Hepatic stellate cell (primary cell): Measurements from ENCODE around the gene MYL7.
"Not testable (repeated sequence)": the region's sequence is repeated elsewhere in the genome, so short reads cannot be mapped to it uniquely, and the experiment has no call there.

Experiments
- DNase-seq: peaks from one replicate; pipeline ENCODE4 v3.0.0; 2011; ENCODE audit warnings: low spot score

MYL7 gene

DNA sequence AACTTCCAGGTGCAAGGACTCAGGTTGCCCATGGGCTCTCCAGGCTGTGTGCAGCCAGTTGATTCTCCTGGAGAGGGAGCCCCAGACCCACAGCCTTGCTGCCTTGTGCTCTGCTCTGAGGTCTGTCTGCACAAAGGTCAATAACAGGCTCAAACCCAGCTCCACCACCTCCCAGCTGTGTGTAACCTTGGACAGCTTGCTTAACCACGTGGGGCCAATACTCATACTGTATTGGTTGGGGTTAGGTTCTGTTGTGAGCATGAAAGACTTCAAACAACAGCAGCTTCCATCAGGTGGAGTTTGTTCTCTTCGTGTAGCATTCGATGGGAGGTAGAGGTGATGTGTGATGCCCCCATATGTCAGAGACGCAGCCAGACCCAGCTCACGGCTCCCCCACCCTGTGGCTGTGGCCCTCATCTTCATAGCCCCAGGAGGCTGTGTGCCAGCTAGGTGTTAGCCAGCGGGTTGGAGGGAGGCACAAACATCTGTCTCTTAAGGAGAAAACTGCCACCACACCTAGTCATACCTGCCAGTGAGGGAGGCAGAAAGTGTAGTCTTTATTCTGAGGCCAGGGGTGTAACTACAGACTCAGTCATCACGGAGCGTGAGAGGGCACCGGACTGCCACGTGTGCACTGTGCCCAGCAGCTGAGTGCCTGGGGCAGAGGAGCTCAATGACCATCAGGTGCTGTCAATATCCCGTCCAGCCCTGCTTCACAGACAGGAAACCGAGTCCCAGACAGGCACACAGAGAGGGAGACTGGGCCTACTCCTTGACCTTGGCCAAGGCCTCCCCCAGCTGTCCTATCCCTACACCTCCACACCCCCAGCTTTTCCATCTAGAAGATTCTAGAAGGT is 9.7 kb downstream of the MYL7 start:
- no peak for DNase-seq

DNA sequence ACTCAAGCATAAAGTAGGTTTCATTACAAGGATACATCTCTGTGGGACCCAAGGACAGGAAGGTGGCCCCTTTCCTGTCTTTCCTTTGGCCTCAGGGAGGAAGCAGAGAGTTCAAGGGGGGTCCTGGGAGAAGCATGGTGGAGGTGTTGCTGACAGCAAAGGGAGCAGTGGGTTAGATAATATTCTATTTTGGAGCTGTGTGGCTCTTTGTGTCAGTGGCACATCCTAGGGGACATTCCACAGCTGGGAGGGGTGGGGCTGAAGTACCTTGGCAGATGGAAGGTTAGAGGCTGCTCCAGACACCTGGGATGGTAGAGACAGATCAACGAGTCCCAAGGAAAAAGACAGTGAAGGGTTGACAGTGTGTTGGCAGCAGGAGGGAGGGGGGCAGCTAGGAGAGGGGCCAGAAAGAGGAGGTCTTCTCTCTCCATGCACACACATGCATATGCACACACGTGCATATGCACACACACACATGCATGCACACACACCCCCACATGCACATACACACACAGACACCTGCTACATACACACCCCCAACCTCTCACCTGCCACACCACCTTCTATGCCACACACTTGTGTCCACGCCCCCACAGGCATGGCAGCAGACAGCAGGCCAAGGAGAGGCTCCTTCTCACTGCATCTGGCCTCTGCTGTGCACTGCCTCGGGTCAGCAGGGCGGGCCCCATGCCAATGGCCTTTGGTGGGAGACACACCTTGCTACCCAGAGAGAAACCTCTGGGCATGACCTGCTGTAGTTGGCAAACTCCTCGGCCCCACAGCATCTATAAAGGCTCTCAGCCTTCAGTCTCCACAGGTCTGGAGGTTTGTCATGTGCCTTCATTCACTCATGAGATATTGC is 12.2 kb downstream of the MYL7 start:
- DNase-seq: no peak

DNA sequence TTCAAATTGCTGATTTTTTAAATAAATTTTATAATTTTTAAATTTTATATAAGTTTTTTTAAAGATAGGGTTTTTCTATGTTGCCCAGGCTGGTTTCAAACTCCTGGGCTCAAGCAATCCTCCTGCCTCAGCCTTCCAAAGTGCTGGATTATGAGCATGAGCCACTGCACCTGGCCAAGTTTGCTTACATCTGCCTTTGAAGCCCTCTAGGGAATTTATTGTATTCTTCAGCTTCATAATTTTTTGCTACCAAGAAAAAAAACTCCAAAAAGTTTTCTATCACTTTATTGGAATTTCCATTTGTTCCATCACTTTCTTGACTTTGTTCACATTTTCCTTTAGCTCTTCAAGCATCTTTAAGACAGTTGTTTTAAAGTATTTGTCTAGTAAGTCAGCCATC is 14.0 kb downstream of the MYL7 start:
- no peak for DNase-seq

DNA sequence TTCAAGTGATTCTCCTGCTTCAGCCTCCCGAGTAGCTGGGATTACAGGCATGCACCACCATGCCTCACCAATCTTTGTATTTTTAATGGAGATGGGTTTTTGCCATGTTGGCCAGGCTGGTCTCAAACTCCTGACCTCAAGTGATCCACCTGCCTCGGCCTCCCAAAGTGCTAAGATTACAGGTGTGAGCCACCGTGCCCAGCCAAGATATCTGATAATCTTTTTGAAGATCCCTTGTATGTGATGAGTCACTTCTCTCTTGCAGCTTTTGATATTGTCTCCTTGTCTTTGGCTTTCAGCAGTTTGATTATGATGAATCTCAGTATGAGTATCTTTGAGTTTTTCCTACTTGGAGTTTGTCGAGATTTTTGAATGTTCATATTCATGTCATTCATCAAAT is 14.6 kb downstream of the MYL7 start:
- DNase-seq: not testable (repeated sequence)

DNA sequence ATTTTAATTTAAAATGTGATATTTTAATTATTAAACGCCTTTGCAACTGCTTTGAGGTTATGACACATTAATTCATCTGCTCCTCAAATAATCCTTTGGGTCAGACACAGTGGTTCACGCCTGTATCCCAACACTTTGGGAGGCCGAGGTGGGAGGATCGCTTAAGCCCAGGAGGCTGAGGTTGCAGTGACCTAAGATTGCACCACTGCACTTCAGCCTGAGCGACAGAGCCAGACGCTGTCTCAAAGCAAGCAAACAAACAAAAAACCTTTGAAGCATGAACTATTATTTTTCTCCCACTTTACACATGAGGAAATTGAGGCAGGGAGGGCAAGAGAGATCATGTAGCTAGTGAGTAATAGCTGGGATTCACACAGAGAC is 16.3 kb downstream of the MYL7 start:
- DNase-seq: no peak

DNA sequence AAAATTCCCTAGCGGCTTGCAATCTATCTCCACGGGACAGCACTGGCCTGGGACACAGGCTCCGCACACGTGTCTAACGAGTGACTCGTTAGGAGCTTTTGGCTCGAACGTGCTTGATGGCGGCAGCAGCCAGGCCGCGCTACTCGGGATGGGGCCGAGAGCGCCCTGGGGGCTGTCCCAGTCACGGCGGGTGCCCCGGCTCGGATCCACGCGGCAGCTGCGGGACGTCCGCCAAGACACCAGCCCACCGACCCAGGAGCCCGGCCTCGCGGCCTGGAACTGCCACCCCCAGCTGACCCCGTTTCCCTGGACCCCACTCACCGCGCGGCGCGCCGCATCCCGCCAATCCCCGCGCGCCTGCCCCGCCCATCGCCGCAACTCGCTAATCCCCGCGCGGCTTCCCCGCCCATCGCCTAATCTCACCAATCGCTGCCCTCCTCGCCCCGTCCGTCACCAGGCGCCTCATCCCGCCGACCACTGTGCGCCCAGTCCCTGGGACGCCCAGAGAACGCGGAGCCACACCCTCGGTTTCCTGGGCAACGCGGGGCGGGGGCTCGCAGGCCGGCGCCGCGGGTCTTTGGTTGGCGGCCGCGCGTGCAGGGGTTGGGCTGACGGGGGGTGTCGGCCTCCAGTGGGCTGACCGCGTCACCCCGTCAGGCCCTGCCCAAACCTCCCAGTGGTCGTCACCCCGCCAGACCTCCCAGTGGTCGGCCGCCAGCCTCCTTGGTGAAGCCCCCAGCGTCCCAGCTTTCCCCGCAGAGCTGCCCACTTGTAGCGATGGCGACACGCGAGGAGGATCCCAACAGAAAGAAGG is 17.7 kb downstream of the MYL7 start, which contains the start of gene POLD2:
TSS of gene POLD2 (minus strand) at position 359 of the 814 bp plus-strand sequence. CDS start 1,495 bp downstream, outside the sequence.
- peak; percentile 100 for DNase-seq

DNA sequence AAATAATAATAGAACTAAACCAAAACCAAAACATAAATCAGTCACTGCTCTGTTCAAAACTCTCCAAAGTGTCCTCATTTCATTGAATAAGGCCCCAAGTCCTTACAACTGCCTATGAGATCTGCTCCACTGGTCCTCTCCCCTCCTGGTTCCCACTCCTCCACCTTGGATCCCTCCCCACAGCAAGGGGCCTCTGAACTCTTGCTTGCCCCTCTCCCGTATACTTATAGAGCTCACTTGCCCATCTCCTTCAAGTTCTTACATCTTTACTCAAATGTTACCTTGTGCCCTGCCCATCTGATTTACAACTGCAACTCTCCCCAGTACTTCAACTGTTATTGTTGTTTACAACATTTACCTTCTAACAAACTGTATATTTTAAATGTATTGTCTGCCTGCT is 18.6 kb downstream of the MYL7 start:
- no peak for DNase-seq

DNA sequence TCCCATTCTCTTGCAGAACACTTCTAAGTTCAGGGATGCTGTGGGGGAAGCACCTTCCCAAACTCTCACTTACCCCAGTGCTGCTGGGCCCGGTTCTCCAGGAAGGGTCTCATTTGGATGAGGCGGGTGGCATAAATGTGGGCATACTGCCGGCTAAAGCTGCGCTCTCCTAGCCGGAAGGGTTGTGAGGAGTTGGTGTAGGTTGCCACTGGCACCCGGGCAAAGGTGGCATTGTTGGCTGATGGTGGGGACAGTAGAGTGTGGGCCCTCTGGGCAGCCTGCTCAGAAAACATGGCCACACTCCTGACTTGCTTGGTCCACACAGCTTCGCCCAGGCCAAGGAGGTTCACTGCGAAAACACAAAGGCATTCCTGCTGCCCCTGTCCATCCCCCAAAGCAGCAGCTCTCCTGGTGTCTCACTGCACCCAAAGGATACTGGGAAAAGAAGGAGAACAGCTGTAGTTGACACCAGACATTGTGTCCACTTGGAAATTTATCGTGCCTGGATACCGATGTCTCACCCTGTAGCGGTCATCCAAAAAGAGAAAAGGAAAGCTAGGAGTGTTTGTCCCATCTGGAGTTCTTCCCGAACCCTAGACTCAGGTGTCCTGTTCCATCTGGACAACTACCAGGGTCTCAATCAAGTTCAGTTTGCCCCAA is 19.2 kb downstream of the MYL7 start:
- DNase-seq: no peak

DNA sequence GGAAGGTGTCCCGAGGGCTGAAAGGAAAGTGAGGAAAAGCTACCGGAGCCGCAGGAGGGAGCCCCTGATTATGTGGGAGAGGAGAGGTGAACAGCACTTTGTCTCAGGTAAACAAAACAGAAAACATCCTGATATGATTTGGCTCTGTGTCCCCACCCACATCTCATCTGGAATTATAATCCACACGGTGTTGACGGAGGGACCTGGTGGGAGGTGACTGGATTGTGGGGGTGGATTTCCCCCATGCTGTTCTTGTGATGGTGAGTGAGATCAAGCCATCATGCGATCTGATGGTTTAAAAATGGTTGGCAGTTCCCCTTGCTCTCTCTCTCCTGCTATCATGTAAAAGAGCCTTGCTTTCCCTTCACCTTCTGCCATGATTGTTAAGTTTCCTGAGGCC is 20.7 kb downstream of the MYL7 start:
- DNase-seq: no peak

DNA sequence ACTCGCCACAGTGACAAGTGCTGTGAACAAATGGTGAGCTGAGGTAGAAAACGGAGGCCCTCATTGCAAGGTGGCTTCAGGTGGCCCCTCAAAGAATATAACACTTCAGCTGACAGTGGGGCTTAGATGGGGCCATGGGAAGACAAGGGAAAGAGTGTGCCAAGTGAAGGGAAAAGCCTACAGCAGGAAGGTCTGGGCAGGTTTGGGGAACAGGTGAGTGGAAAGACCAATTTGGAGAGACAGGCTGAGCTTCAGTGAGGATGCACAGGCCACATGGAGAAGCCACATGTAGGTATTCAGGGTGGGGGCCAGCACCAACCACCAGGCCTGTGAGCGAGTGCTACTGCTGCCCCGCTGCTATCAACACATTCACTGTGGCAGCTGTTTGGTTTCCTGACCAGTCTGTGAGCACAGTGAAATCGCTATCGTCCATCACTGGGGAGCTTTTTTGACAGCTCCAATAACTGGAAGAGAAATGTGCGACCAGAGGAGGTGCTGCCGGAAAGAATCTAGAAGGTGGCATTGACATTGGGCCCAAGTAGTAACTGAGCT is 21.2 kb downstream of the MYL7 start:
- DNase-seq: no peak

DNA sequence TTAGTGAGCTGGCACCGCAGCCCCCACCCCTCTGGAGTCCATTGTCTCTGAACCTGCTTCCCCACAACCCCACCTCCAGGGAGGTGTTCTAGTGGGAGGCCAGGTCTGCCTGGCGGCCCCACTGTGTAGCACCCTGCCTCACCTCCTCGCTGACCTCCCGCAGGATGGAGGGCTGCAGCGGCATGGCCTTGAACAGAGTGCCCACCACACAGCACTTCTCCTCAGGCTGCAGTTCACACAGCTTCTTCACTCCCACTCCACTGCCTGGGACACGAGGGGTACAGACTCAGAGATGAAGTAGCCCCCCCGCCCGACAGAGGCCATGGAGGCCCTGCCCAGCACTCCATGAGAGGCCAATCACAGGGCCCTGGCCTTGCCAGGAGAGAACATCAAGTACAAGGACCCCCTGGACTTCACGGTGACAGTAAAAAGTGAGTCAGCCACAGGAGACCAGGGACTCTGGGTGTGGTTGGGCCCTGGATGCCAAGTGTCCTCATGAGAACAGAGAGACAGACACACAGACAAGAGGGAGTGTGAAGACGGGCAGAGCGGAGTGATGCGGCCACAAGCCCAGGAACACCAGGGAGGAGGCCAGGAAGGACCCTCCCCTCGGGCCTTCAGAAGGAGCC is 23.2 kb downstream of the MYL7 start:
- no peak for DNase-seq

DNA sequence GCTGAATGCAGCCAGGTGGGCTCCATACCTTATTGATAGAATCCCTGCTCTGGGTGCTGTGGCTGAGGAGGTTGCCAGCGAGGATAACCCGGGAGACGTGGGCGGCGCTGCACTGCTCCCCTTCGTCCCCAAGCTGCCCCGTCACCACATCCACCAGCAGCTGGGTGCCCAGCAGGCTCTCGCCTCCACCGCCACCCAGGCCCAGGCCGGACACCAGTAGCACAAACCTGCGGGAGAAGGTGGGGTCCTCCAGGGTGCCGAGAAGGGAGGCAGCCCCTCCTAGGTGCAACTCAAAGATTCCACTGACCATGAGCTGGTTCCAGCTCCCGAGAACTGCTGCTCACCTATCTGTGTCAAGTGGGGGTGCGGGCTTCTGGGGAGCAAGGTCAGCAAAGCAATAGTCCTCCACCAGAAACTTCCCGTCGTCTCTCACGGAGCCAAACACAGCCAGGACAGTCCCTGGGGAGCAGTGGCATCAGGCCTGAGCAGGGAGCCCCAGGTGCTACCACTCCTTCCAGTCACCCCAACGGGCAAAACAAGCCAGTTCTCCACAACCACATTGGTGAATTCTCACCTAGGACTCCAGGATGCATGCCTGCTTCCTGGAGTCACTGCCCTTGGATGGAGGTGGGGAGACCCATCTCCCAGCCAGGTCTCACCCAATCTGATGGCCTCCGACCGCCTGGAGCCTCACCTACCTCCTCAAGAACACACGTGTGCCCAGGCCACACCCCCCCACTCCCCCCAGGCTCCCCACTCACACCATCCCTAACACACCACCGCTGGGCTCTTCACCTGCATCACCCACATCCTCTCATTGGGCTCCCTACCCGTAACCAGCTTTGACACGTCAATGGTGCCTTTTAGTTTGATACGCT is 24.1 kb downstream of the MYL7 start:
- no peak for DNase-seq

DNA sequence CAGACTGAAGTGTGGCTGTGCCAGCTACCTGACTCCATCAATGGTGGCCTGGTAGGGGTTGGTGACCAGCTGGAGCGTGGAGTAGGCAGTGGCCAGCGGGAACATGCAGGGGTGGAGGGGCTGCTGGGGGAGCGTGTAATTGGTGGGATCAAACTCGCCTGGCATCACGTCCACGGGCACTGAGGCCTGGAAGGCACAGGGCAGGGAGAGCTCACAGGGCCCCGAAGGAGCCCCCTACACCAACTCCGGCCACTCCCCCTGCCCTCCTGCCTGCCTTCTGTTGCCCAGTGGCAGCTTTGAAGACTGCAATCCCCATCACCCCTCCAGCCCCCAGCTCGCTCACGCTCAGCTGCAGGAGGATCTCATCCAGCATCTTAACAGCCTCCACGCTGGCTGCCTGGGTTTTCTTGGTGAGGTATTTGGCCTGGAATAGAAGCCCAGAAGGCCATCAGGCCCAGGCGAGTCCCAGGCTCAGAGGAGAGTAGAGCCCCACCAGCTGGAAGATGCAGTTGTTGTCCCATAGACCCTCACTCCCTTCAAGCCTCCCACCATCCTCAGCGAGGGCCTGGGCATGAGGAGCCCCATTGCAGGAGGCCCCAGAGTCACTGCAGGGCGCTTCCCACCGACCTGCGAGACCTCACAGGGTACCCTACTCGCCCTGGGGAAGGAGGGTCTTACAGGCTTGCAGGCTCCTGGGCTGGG is 24.9 kb downstream of the MYL7 start:
- no peak for DNase-seq

DNA sequence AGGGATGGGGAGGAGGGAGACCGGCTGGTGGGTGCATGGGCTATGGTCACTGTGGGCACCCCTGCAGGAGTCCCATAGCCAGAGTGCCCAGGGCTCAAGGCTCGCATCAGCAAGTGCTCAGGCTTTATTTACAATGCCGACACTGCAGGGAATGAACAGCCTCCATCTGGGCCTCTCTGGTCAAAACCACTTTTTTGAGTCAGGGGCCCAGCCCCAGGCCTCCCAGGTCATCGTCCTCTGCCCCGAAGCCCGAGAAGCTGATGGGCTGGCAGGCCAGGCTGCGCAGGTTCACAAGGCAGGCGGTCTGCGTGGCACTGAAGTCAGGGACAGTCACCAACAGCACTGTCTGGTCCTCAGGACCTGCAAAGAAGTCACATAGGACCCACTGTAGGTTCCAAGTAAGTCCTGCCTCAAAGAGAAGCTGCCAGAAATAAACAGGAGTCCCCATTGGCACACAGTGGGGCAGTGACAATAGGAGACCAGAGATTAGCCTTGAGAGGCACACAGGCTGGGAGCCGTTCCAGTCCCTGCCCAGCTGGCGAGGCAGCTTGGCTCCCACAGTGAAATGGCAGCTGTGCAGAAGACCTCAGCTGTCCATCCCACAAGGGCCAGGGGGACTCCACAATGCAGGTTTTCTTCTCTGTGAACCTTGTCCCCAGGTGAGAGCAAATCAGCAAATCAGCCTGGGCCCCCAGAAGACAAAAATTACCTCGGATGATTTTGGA is 26.4 kb downstream of the MYL7 start:
- no peak for DNase-seq

DNA sequence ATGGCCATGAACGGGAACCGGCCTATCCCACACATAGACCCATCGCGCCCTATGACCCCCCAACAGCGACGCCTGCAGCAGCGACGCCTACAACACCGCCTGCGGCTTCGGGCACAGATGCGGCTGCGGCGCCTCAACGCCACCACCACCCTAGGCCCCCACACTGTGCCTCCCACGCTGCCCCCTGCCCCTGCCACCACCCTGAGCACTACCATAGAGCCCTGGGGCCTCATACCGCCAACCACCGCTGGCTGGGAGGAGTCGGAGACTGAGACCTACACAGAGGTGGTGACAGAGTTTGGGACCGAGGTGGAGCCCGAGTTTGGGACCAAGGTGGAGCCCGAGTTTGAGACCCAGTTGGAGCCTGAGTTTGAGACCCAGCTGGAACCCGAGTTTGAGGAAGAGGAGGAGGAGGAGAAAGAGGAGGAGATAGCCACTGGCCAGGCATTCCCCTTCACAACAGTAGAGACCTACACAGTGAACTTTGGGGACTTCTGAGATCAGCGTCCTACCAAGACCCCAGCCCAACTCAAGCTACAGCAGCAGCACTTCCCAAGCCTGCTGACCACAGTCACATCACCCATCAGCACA is 27.3 kb downstream of the MYL7 start:
- DNase-seq: no peak

DNA sequence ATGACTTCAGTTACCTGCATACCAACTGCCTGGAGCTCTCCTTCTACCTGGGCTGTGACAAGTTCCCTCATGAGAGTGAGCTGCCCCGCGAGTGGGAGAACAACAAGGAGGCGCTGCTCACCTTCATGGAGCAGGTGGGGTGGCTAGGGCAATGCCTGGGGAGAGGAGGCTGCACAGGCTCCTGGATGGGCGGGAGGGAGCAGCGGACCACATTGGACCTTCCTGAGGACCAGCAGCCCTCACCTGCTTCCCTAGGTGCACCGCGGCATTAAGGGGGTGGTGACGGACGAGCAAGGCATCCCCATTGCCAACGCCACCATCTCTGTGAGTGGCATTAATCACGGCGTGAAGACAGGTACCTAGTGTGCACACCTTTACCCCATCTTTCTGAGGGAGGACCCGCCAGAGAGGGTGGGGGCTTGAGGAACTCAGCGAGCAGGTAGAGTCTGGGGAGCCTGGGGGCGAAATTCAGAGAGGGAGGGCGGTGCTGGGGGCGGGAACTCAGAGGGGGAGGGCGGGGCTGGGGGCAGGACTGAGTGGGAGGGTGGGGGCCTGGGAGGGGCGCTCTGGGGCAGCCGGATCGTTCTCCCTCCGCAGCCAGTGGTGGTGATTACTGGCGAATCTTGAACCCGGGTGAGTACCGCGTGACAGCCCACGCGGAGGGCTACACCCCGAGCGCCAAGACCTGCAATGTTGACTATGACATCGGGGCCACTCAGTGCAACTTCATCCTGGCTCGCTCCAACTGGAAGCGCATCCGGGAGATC is 28.0 kb downstream of the MYL7 start:
- DNase-seq: no peak

DNA sequence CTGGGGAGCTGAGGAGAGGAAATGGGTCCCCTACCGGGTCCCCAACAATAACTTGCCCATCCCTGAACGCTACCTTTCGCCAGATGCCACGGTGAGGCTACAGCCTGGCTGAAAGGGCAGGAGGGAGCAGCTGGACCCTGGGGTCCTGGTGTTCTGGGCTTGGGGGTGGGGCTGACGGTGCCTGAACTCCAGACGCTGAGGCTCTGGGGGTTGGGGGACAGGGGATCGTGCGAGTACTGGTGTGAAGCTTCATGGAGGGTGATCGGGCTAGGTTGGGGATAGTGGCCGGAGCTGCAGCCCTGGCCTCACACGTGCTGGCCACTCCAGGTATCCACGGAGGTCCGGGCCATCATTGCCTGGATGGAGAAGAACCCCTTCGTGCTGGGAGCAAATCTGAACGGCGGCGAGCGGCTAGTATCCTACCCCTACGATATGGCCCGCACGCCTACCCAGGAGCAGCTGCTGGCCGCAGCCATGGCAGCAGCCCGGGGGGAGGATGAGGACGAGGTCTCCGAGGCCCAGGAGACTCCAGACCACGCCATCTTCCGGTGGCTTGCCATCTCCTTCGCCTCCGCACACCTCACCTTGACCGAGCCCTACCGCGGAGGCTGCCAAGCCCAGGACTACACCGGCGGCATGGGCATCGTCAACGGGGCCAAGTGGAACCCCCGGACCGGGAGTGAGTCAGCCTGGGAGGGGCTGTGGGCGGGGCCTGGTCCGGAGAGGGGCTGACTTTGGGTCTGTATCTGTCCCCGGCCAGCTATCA is 28.7 kb downstream of the MYL7 start:
- DNase-seq: no peak
